Measurements from ENCODE around the gene TTC28.

TTC28 gene

GRCh38 chr22:28008649-28009048, 671.0 kb downstream of the TTC28 start:
- H3K9me2 ChIP-seq (replicated peaks; ENCODE audit: insufficient read depth, low read length), result no peaks in the 10 kb centered on the region
- no peaks in the 10 kb centered on the region for H3K79me2 ChIP-seq (ENCODE audit: insufficient read depth, low read length)
- TF ChIP-seq EZH2phosphoT487 (conservative IDR thresholded peaks at IDR 0.05; ENCODE audit: low read length) (no peak), CTCF (IDR thresholded peaks at IDR 0.05; ENCODE audit: insufficient read depth, low read length, poor library complexity, severe bottlenecking) (no peak)
- no peak overlapping the region for H2AFZ ChIP-seq (ENCODE audit: low read depth, low read length, severe bottlenecking)
- H3K9me3 ChIP-seq (ENCODE audit: insufficient read depth, low read length), result no peaks in the 10 kb centered on the region
- no peaks in the 10 kb centered on the region for H3F3A ChIP-seq (ENCODE audit: insufficient read depth)
- H4K20me1 ChIP-seq (ENCODE audit: low read depth, low read length), result no peaks in the 10 kb centered on the region
- no peak overlapping the region for H3K4me2 ChIP-seq (ENCODE audit: low read depth, low read length, poor library complexity, severe bottlenecking)
- H3K27me3 ChIP-seq (ENCODE audit: low read length), result no peaks in the 10 kb centered on the region
- H3K4me3 ChIP-seq (ENCODE audit: insufficient read depth, low read length, poor library complexity, severe bottlenecking), result no peak overlapping the region
- no peak overlapping the region for H3K27ac ChIP-seq (ENCODE audit: low read depth, low read length)
- no peaks in the 10 kb centered on the region for H3K36me3 ChIP-seq (ENCODE audit: low read length)
- no peak overlapping the region for H3K9ac ChIP-seq (ENCODE audit: low read length)

- H4K20me1 ChIP-seq (ENCODE audit: low read depth, low read length), result no peaks in the 10 kb centered on the region
- no peaks in the 10 kb centered on the region for H3F3A ChIP-seq (ENCODE audit: insufficient read depth)
- H2AFZ ChIP-seq (ENCODE audit: low read depth, low read length, severe bottlenecking), result no peak overlapping the region
- no peak overlapping the region for H3K4me3 ChIP-seq (ENCODE audit: insufficient read depth, low read length, poor library complexity, severe bottlenecking)
- H3K9me3 ChIP-seq (ENCODE audit: insufficient read depth, low read length), result no peaks in the 10 kb centered on the region
- H3K9me2 ChIP-seq (replicated peaks; ENCODE audit: insufficient read depth, low read length), result no peaks in the 10 kb centered on the region
- no peak for TF ChIP-seq CTCF (IDR thresholded peaks at IDR 0.05; ENCODE audit: insufficient read depth, low read length, poor library complexity, severe bottlenecking)
- TF ChIP-seq EZH2phosphoT487 (conservative IDR thresholded peaks at IDR 0.05; ENCODE audit: low read length), result no peak
- H3K79me2 ChIP-seq (ENCODE audit: insufficient read depth, low read length), result no peaks in the 10 kb centered on the region
- no peaks in the 10 kb centered on the region for H3K27me3 ChIP-seq (ENCODE audit: low read length)
- H3K4me2 ChIP-seq (ENCODE audit: low read depth, low read length, poor library complexity, severe bottlenecking), result no peak overlapping the region
- no peak overlapping the region for H3K27ac ChIP-seq (ENCODE audit: low read depth, low read length)
- H3K9ac ChIP-seq (ENCODE audit: low read length), result no peak overlapping the region
- H3K36me3 ChIP-seq (ENCODE audit: low read length), result no peaks in the 10 kb centered on the region
Observed at GRCh38 chr22:28008056-28008455, 671.6 kb downstream of the TTC28 start.

- H3K27ac ChIP-seq (ENCODE audit: low read depth, low read length), result no peak overlapping the region
- H3K4me2 ChIP-seq (ENCODE audit: low read depth, low read length, poor library complexity, severe bottlenecking), result no peak overlapping the region
- no peaks in the 10 kb centered on the region for H3K36me3 ChIP-seq (ENCODE audit: low read length)
- no peaks in the 10 kb centered on the region for H3F3A ChIP-seq (ENCODE audit: insufficient read depth)
- no peaks in the 10 kb centered on the region for H3K79me2 ChIP-seq (ENCODE audit: insufficient read depth, low read length)
- no peaks in the 10 kb centered on the region for H3K27me3 ChIP-seq (ENCODE audit: low read length)
- H4K20me1 ChIP-seq (ENCODE audit: low read depth, low read length), result no peaks in the 10 kb centered on the region
- no peak overlapping the region for H3K4me3 ChIP-seq (ENCODE audit: insufficient read depth, low read length, poor library complexity, severe bottlenecking)
- no peak overlapping the region for H3K9ac ChIP-seq (ENCODE audit: low read length)
- H3K9me2 ChIP-seq (replicated peaks; ENCODE audit: insufficient read depth, low read length), result no peaks in the 10 kb centered on the region
- TF ChIP-seq EZH2phosphoT487 (conservative IDR thresholded peaks at IDR 0.05; ENCODE audit: low read length), result no peak
- TF ChIP-seq CTCF (IDR thresholded peaks at IDR 0.05; ENCODE audit: insufficient read depth, low read length, poor library complexity, severe bottlenecking), result no peak
- H3K9me3 ChIP-seq (ENCODE audit: insufficient read depth, low read length), result no peaks in the 10 kb centered on the region
- H2AFZ ChIP-seq (ENCODE audit: low read depth, low read length, severe bottlenecking), result no peak overlapping the region
Observed at GRCh38 chr22:28006271-28006670, 673.4 kb downstream of the TTC28 start.

Data from SU-DHL-6 (cell line).